Loucy (cell line): ENCODE data around the gene CENPX.

Experiments
- H2AFZ ChIP-seq: fragments of 200-600 bp; sonication (generic); 2 replicates; pipeline ENCODE4 v1.6.0; 2016; ENCODE audit warnings: antibody characterized with exemption, mild to moderate bottlenecking, low read length, moderate library complexity
- H3F3A ChIP-seq: fragments of 200-600 bp; 2 replicates; pipeline ENCODE4 v1.6.0; 2016; ENCODE audit warnings: antibody characterized with exemption, low read depth, mild to moderate bottlenecking
- H3K27me3 ChIP-seq: fragments of 200-600 bp; sonication (generic); 2 replicates; pipeline ENCODE4 v1.6.1; 2014; ENCODE audit warnings: low read length, mild to moderate bottlenecking; ENCODE audit not compliant: insufficient read depth, poor library complexity, severe bottlenecking
- H3K36me3 ChIP-seq: fragments of 200-600 bp; sonication (generic); 2 replicates; pipeline ENCODE4 v1.6.1; 2016; ENCODE audit warnings: low read length; ENCODE audit not compliant: insufficient read depth
- H3K4me1 ChIP-seq: fragments of 200-600 bp; sonication (generic); 2 replicates; pipeline ENCODE4 v1.5.1; 2014; ENCODE audit warnings: low read length, mild to moderate bottlenecking; ENCODE audit not compliant: insufficient read depth, poor library complexity, severe bottlenecking
- H3K4me2 ChIP-seq: fragments of 200-600 bp; sonication (generic); 2 replicates; pipeline ENCODE4 v1.6.0; 2014; ENCODE audit warnings: antibody characterized with exemption, low read length, low read depth, mild to moderate bottlenecking; ENCODE audit not compliant: poor library complexity, severe bottlenecking
- H3K4me3 ChIP-seq: fragments of 200-600 bp; sonication (generic); 2 replicates; pipeline ENCODE4 v1.5.1; 2014; ENCODE audit warnings: low read length, mild to moderate bottlenecking, mixed read lengths; ENCODE audit not compliant: poor library complexity, severe bottlenecking
- H3K79me2 ChIP-seq: fragments of 200-600 bp; sonication (generic); 2 replicates; pipeline ENCODE4 v1.6.1; 2014; ENCODE audit warnings: low read length; ENCODE audit not compliant: insufficient read depth
- H3K9ac ChIP-seq: fragments of 200-600 bp; sonication (generic); 2 replicates; pipeline ENCODE4 v1.6.0; 2014; ENCODE audit warnings: mild to moderate bottlenecking, low read depth, low read length, moderate library complexity; ENCODE audit not compliant: poor library complexity, severe bottlenecking
- H3K9me2 ChIP-seq: fragments of 200-600 bp; sonication (generic); replicated peaks from 2 replicates; pipeline ENCODE4 v1.6.1; 2016; ENCODE audit warnings: low read depth, low read length, mixed read lengths
- H3K9me3 ChIP-seq: fragments of 200-600 bp; sonication (generic); 2 replicates; pipeline ENCODE4 v1.6.1; 2014; ENCODE audit warnings: mild to moderate bottlenecking, antibody characterized with exemption, low read length, low read depth; ENCODE audit not compliant: insufficient read depth
- H4K20me1 ChIP-seq: fragments of 200-600 bp; sonication (generic); 2 replicates; pipeline ENCODE4 v1.6.0; 2014; ENCODE audit warnings: antibody characterized with exemption, low read length, mild to moderate bottlenecking; ENCODE audit not compliant: insufficient read depth, poor library complexity, severe bottlenecking
- EZH2phosphoT487 ChIP-seq: fragments of 200-600 bp; IDR thresholded peaks from 2 replicates; pipeline ENCODE4 v1.6.1; 2018; ENCODE audit warnings: antibody characterized with exemption, mild to moderate bottlenecking, moderate library complexity, borderline replicate concordance
- TF ChIP-seq, protein P1 (sequence below): fragments of 200-600 bp; sonication (generic); conservative IDR thresholded peaks from 2 replicates; pipeline ENCODE4 v1.5.1; 2014; ENCODE audit warnings: mild to moderate bottlenecking, antibody characterized with exemption, low read length

Gene CENPX

GRCh38 chr17:82065193-82065637 lies 42.5 kb upstream of the CENPX start:
- peaks cover 4% of the 10 kb centered on the region for H4K20me1 ChIP-seq
- no peak for TF ChIP-seq EZH2phosphoT487
- TF ChIP-seq, protein P1, sequence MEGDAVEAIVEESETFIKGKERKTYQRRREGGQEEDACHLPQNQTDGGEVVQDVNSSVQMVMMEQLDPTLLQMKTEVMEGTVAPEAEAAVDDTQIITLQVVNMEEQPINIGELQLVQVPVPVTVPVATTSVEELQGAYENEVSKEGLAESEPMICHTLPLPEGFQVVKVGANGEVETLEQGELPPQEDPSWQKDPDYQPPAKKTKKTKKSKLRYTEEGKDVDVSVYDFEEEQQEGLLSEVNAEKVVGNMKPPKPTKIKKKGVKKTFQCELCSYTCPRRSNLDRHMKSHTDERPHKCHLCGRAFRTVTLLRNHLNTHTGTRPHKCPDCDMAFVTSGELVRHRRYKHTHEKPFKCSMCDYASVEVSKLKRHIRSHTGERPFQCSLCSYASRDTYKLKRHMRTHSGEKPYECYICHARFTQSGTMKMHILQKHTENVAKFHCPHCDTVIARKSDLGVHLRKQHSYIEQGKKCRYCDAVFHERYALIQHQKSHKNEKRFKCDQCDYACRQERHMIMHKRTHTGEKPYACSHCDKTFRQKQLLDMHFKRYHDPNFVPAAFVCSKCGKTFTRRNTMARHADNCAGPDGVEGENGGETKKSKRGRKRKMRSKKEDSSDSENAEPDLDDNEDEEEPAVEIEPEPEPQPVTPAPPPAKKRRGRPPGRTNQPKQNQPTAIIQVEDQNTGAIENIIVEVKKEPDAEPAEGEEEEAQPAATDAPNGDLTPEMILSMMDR = no peak
- no peaks in the 10 kb centered on the region for H3K27me3 ChIP-seq
- no peak overlapping the region for H2AFZ ChIP-seq
- H3K9me2 ChIP-seq = no peaks in the 10 kb centered on the region
- no peaks in the 10 kb centered on the region for H3K9me3 ChIP-seq
- H3K4me1 ChIP-seq = peaks cover 14% of the 10 kb centered on the region
- peaks cover 21% of the 10 kb centered on the region for H3K79me2 ChIP-seq
- H3K4me3 ChIP-seq = peak overlapping the region; percentile 98
- H3F3A ChIP-seq = no peaks in the 10 kb centered on the region
- H3K9ac ChIP-seq = peak overlapping the region; percentile 93
- peak overlapping the region; percentile 95 for H3K4me2 ChIP-seq
- no peaks in the 10 kb centered on the region; the same call in 1 of the 2 replicates for H3K36me3 ChIP-seq

GRCh38 chr17:82064433-82065192 lies 41.9 kb upstream of the CENPX start:
- Histone ChIP-seq H3K9me3 (no peaks in the 10 kb centered on the region), H2AFZ (no peak overlapping the region)

DNA sequence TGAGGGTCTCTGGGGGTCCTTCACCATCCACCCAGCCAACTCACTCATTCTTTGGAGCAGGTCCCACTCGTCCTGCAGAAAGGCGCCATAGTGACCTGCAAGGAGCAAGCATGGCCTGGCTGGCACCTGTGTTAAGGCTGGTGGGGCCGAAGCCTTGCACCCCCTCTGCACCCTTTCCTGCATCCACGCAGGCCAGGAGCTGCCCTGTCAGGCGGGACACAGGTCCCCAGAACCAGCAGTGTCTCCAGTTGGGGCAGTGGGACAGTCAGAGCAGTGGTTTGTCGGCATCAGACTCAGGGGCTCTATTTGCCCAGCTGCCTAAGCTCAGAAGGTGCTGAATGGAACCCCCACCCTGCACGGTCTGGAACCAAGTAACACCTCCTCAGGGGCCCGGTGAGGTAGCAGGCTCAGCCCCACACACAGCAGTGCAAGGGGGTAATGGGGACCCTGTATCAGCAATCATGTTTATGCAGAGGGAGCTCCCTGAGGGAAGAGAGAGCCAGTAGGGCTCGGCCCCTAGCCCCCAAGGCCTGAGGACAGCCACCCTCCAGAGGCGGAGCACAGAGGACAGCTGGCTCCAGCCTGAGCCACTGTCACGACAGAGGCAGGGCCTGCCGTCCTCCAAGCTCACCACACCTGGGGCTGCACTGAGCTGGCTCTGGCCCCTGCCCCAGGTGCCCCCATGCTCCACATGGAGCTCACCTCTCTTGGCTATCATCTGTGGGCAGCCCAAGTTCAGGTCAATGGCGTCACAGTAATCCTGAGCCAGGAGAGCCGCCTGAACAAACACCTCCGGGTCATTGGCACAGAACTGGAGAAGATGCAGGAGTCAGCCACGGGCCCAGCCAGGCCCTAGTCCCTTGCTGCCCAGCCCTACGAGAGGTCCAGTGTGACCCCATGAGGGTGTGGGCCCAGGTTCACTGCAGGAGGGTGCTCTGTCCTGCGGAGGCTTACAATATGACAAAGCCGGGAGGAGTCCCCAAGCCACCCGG lies 41.0 kb upstream of the CENPX start:
- H3K4me1 ChIP-seq = peaks cover 14% of the 10 kb centered on the region
- no peaks in the 10 kb centered on the region for H3K9me2 ChIP-seq
- peaks cover 4% of the 10 kb centered on the region for H4K20me1 ChIP-seq
- peak overlapping the region; percentile 95 for H3K4me2 ChIP-seq
- H3K9ac ChIP-seq = peak overlapping the region; percentile 93
- no peaks in the 10 kb centered on the region for H3K27me3 ChIP-seq
- peaks cover 21% of the 10 kb centered on the region for H3K79me2 ChIP-seq
- H3F3A ChIP-seq = no peaks in the 10 kb centered on the region
- H2AFZ ChIP-seq = no peak overlapping the region
- H3K4me3 ChIP-seq = peak overlapping the region; percentile 98
- TF ChIP-seq EZH2phosphoT487 = no peak
- TF ChIP-seq, protein P1 = no peak
- no peaks in the 10 kb centered on the region for H3K9me3 ChIP-seq
- peaks cover 11% of the 10 kb centered on the region; the same call in 1 of the 2 replicates for H3K36me3 ChIP-seq

More at GRCh38 chr17:82064433-82065192, 41.9 kb upstream of the CENPX start:
- peaks cover 14% of the 10 kb centered on the region for H3K4me1 ChIP-seq
- peaks cover 4% of the 10 kb centered on the region; the same call in 1 of the 2 replicates for H3K36me3 ChIP-seq
- H3F3A ChIP-seq = no peaks in the 10 kb centered on the region
- H3K4me3 ChIP-seq = peak overlapping the region; percentile 98
- peaks cover 4% of the 10 kb centered on the region for H4K20me1 ChIP-seq
- peak overlapping the region; percentile 95 for H3K4me2 ChIP-seq
- TF ChIP-seq, protein P1 = no peak
- TF ChIP-seq EZH2phosphoT487 = no peak
- no peaks in the 10 kb centered on the region for H3K9me2 ChIP-seq
- H3K79me2 ChIP-seq = peaks cover 21% of the 10 kb centered on the region
- peak overlapping the region; percentile 93 for H3K9ac ChIP-seq
- no peaks in the 10 kb centered on the region for H3K27me3 ChIP-seq
